Tibial nerve (tissue), 4 donors: ENCODE data around the gene TTLL13. TPM values are rescaled to one million over a fixed set of nuclear protein-coding genes. Genes with fewer than 3 reads are reported as not detected.
A peak's percentile ranks its signal among the peaks of the same experiment; 100 is the strongest.

Experiments
- DNase-seq, 2 donors: peaks; one replicate each; pipeline ENCODE4 v3.0.0-alpha.2; 2019; ENCODE audit warnings: low spot score in 2 of 2
- H3K27ac ChIP-seq, 4 donors: fragments of 200-600 bp; sonication (generic) in 3 of 4; one replicate each; pipeline ENCODE4 v1.5.1; 2017 to 2019; ENCODE audit warnings: mild to moderate bottlenecking in 1 of 4
- H3K27me3 ChIP-seq, 2 donors: fragments of 200-600 bp; sonication (generic) in 1 of 2; one replicate each; pipeline versions ENCODE4 v1.5.1 to v1.6.0; 2017 to 2019
- H3K36me3 ChIP-seq, 3 donors: fragments of 200-600 bp; sonication (generic); one replicate each; pipeline ENCODE4 v1.5.1; 2018 to 2019
- H3K4me1 ChIP-seq, 4 donors: fragments of 200-600 bp; sonication (generic) in 3 of 4; one replicate each; pipeline ENCODE4 v1.5.1; 2017 to 2019
- H3K4me3 ChIP-seq, 4 donors: fragments of 200-600 bp; sonication (generic) in 3 of 4; one replicate each; pipeline ENCODE4 v1.5.1; 2017 to 2019; ENCODE audit warnings: mild to moderate bottlenecking in 1 of 4, moderate library complexity in 1 of 4
- H3K9me3 ChIP-seq, 4 donors: fragments of 200-600 bp; sonication (generic) in 3 of 4; one replicate each; pipeline ENCODE4 v1.5.1; 2017 to 2019
- EP300 ChIP-seq, 2 donors: sonication (generic); formaldehyde crosslinking; IDR thresholded peaks; one replicate each; pipeline ENCODE4 v1.6.1; 2017; ENCODE audit warnings: antibody characterized with exemption in 2 of 2, mild to moderate bottlenecking in 1 of 2
- POLR2A ChIP-seq, 2 donors: fragments of 450-650 bp; IDR thresholded peaks; one replicate each; pipeline ENCODE4 v1.6.1; 2017; ENCODE audit warnings: antibody characterized with exemption in 2 of 2, mild to moderate bottlenecking in 2 of 2, moderate library complexity in 2 of 2
- WGBS, 2 donors: methylation state at CpG; one replicate each; pipeline ENCODE4 v1.1.5; 2018; 5-methylcytosine and 5-hydroxymethylcytosine counted together
- total RNA-seq, 4 donors: library from RNA; depleted of rRNA; stranded (reverse); fragments of >200 nt; gene quantifications; one replicate each; pipeline ENCODE4 v1.1.0, GENCODE V29; 2016
- TF ChIP-seq, protein P1 (sequence below), 5 experiments: fragments of 200-600 bp in 3 of 5; fragments of 450-650 bp in 2 of 5; sonication (generic) in 3 of 5; IDR thresholded peaks; one replicate each; pipeline ENCODE4 v1.5.1; 2016 to 2019; ENCODE audit warnings: antibody characterized with exemption in 5 of 5, mild to moderate bottlenecking in 3 of 5, moderate library complexity in 2 of 5

TTLL13 gene
- under 1 TPM in 1 of 4 donors, not detected in 3; 0.60 TPM for total RNA-seq

GRCh38 chr15:90249203-90249863, at the start of gene TTLL13:
TTLL13 (plus strand) TSS chr15:90249556; CDS start chr15:90250631, 1,075 bp downstream.
- peak; percentile 86 to 95 for DNase-seq
- Histone ChIP-seq H3K27me3 (no peaks in the 10 kb centered on the region), H3K27ac (peak within 1 kb of the TSS in 3 of 4 donors; percentile 5 to 33 (median 30)), H3K4me3 (peak within 1 kb of the TSS; percentile 36 to 70 (median 58)), H3K9me3 (no peaks in the 10 kb centered on the region), H3K36me3 (no peaks in the 10 kb centered on the region), H3K4me1 (peaks cover 0 to 17% (median 7%) of the 10 kb centered on the region in 4 donors)
- 1 to 2% methylated on average over 26 to 42 of the region's 44 CpGs for WGBS, 2 donors
- peak in 1 of 2 donors; percentile 26 for TF ChIP-seq POLR2A (IDR thresholded peaks at IDR 0.05)
- TF ChIP-seq, protein P1, sequence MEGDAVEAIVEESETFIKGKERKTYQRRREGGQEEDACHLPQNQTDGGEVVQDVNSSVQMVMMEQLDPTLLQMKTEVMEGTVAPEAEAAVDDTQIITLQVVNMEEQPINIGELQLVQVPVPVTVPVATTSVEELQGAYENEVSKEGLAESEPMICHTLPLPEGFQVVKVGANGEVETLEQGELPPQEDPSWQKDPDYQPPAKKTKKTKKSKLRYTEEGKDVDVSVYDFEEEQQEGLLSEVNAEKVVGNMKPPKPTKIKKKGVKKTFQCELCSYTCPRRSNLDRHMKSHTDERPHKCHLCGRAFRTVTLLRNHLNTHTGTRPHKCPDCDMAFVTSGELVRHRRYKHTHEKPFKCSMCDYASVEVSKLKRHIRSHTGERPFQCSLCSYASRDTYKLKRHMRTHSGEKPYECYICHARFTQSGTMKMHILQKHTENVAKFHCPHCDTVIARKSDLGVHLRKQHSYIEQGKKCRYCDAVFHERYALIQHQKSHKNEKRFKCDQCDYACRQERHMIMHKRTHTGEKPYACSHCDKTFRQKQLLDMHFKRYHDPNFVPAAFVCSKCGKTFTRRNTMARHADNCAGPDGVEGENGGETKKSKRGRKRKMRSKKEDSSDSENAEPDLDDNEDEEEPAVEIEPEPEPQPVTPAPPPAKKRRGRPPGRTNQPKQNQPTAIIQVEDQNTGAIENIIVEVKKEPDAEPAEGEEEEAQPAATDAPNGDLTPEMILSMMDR (IDR thresholded peaks at IDR 0.05), result no peak

DNA sequence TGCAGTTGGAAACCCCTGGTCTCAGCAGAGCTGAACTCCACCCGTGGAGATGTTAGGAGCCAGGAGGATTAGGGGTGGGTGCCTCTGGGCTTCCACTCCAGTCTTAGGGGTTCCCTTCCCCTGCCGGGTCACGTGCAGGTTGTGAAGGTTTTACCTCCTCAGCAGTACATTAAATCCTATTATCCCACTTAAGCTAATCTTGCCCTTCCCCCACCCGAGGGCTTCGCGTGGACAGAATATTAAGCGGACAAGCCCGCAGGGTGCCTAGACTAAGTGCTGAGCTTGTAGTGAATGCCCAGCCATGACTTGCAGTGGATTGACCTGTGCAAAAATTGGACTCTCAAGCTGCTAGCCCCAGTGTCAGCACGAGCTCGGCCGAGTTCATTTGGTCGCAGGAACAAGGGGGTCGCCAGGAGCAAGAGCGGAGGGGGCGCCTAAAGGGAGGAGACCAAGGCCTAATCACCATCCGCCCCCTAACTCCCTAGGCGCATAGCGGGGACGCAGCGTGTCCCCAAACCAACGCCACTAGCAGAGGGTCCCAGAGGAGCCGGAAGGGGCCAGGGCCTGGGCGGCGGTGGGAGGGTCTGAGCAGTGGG, 48.7 kb upstream of the TTLL13 start:
- Histone ChIP-seq H3K4me1 (peaks cover 0 to 68% (median 38%) of the 10 kb centered on the region in 4 donors), H3K27me3 (no peaks in the 10 kb centered on the region), H3K9me3 (no peaks in the 10 kb centered on the region), H3K4me3 (peak overlapping the region; percentile 63 to 92 (median 82)), H3K36me3 (peaks cover 0 to 4% (median 0%) of the 10 kb centered on the region in 3 donors), H3K27ac (peak overlapping the region; percentile 51 to 88 (median 86))
- WGBS, 2 donors, result 11 to 12% methylated on average over 12 to 17 of the region's 24 CpGs
- no peak for DNase-seq
- no peak for TF ChIP-seq EP300 (IDR thresholded peaks at IDR 0.05)
- TF ChIP-seq, protein P1 (IDR thresholded peaks at IDR 0.05), result no peak
- TF ChIP-seq POLR2A (IDR thresholded peaks at IDR 0.05), result no peak

DNA sequence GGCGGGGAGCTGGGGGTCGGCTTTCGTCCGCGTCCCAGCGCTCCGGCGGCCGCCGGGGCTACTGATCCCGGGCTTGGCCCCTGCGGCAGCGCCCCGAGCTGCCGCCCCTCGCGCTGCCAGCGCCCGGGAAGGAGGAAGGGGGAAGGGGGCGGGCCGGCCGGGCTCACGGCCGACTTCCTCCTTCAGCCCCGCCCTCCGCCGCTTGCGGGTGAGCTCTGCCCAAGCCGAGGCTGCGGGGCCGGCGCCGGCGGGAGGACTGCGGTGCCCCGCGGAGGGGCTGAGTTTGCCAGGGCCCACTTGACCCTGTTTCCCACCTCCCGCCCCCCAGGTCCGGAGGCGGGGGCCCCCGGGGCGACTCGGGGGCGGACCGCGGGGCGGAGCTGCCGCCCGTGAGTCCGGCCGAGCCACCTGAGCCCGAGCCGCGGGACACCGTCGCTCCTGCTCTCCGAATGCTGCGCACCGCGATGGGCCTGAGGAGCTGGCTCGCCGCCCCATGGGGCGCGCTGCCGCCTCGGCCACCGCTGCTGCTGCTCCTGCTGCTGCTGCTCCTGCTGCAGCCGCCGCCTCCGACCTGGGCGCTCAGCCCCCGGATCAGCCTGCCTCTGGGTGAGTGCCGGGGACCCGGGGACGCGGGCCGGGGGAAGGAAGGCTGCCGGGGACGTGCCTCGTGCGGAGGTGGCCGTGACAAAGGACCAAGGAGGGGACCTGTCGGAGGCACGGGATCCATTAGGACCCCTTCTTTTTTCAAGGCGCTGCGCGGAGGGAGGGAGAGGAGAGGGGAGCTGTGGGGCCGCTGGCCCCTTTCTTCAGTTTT, 48.0 kb upstream of the TTLL13 start, which contains the start of gene SEMA4B:
Gene SEMA4B, plus strand, starts transcription at position 201 of the 814 bp plus-strand sequence. Its CDS starts 249 bp downstream, at position 450.
- Histone ChIP-seq H3K36me3 (peaks cover 0 to 8% (median 0%) of the 10 kb centered on the region in 3 donors), H3K4me3 (peak within 1 kb of the TSS; percentile 63 to 92 (median 82)), H3K27me3 (no peaks in the 10 kb centered on the region), H3K27ac (peak within 1 kb of the TSS; percentile 51 to 88 (median 86)), H3K9me3 (no peaks in the 10 kb centered on the region), H3K4me1 (peaks cover 0 to 74% (median 44%) of the 10 kb centered on the region in 4 donors)
- peak in 1 of 2 donors; percentile 44 for TF ChIP-seq POLR2A (IDR thresholded peaks at IDR 0.05)
- TF ChIP-seq, protein P1 (IDR thresholded peaks at IDR 0.05), result no peak
- 1% methylated on average over 24 to 41 of the region's 88 CpGs for WGBS, 2 donors
- peak; percentile 41 to 45 for DNase-seq

DNA sequence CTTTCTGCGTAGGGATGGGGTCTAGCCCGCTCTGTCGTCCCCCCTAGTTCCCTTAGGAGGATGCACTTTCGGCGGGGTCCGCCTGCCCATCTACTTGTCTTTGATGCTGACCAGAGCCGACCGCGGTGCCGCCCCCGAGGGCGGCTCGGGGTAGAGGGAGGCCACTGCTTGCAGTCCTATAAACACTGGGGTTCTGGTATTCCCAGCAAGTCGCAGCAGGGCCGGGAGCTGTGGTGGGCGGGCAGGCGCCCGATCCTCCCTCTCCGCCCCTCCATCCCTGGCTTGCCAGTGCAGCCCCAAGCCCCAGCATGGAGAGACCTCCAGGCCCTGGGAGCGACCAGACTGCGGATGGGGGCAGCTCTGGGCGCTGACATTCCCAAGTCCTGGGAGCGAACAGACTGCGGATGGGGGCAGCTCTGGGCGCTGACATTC, 47.4 kb upstream of the TTLL13 start:
- H3K27ac ChIP-seq, result peak overlapping the region; percentile 51 to 88 (median 86)
- 4 to 7% methylated on average over 13 to 25 of the region's 25 CpGs for WGBS, 2 donors

More for the DNA sequence above, 47.4 kb upstream of the TTLL13 start:
- H3K9me3 ChIP-seq, result no peaks in the 10 kb centered on the region
- H3K27me3 ChIP-seq, result no peaks in the 10 kb centered on the region
- peaks cover 0 to 79% (median 44%) of the 10 kb centered on the region in 4 donors for H3K4me1 ChIP-seq
- H3K4me3 ChIP-seq, result peak overlapping the region; percentile 63 to 92 (median 82)
- TF ChIP-seq POLR2A (IDR thresholded peaks at IDR 0.05) (no peak), EP300 (IDR thresholded peaks at IDR 0.05) (no peak)
- TF ChIP-seq, protein P1 (IDR thresholded peaks at IDR 0.05), result no peak
- DNase-seq, result no peak
- H3K36me3 ChIP-seq, result peaks cover 0 to 12% (median 0%) of the 10 kb centered on the region in 3 donors
